IMR-90 (cell line): ENCODE data around the gene ADAMTS12. TPM values are rescaled to one million over a fixed set of nuclear protein-coding genes. Genes with fewer than 3 reads are reported as not detected.

Source experiments
- ATAC-seq: fragments of 200-7000 bp; cut with Tn5 transposase; 2 replicates; pipeline ENCODE4 v1.9.1; 2020; ENCODE audit warnings: low read depth, mild to moderate bottlenecking, moderate library complexity
- BruUV-seq: library from RNA; stranded (reverse); fragments of 400-500 nt; replicated peaks from 2 replicates; lab custom pipeline; 2021; lab: Mats Ljungman, UMichigan
- CTCF ChIA-PET: fragments of 300-600 bp; formaldehyde crosslinking; extraction: SDS; loops from one replicate; lab custom pipeline; 2021; ENCODE audit warnings: antibody characterized with exemption; lab: Yijun Ruan, JAX
- POLR2A ChIA-PET: fragments of 300-600 bp; sonication (Branson Sonifier 250); formaldehyde crosslinking; loops from one replicate; lab custom pipeline; 2022; ENCODE audit warnings: antibody characterized with exemption; ENCODE audit not compliant: unreplicated experiment; lab: Charles Lee
- DNase-seq: peaks from one replicate; pipeline ENCODE4 v3.0.0; 2013
- H2AFZ ChIP-seq: replicated peaks from 2 replicates; pipeline ENCODE3; 2013; ENCODE audit warnings: low read length, mild to moderate bottlenecking; ENCODE audit not compliant: poor library complexity
- H2AK5ac ChIP-seq: 2 replicates; pipeline ENCODE4 v1.6.1; 2013; ENCODE audit warnings: low read depth, low read length, inconsistent platforms
- H2AK9ac ChIP-seq: replicated peaks from 2 replicates; pipeline ENCODE3; 2013; ENCODE audit warnings: mild to moderate bottlenecking, low read depth, low read length, moderate library complexity; ENCODE audit not compliant: poor library complexity
- H2BK120ac ChIP-seq: 2 replicates; pipeline ENCODE4 v1.6.1; 2013; ENCODE audit warnings: low read depth, low read length, inconsistent platforms
- H2BK15ac ChIP-seq: 3 replicates; pipeline ENCODE4 v1.6.1; 2013; ENCODE audit warnings: low read depth, low read length, inconsistent platforms
- H2BK20ac ChIP-seq: 2 replicates; pipeline ENCODE4 v1.6.1; 2013; ENCODE audit warnings: low read depth, mild to moderate bottlenecking, inconsistent platforms, low read length, moderate library complexity
- H2BK5ac ChIP-seq: 2 replicates; pipeline ENCODE4 v1.6.1; 2013; ENCODE audit warnings: mild to moderate bottlenecking, low read depth, low read length, inconsistent platforms; ENCODE audit not compliant: poor library complexity, severe bottlenecking
- H3K14ac ChIP-seq: replicated peaks from 2 replicates; pipeline ENCODE4 v1.6.1; 2013; ENCODE audit warnings: low read depth, low read length, inconsistent platforms
- H3K18ac ChIP-seq: 2 replicates; pipeline ENCODE4 v1.6.1; 2013; ENCODE audit warnings: low read depth, low read length, control low read depth
- H3K23ac ChIP-seq: 2 replicates; pipeline ENCODE4 v1.6.1; 2013; ENCODE audit warnings: low read depth, low read length, inconsistent platforms
- H3K27ac ChIP-seq: 2 replicates; pipeline ENCODE4 v1.5.1; 2013; ENCODE audit warnings: mild to moderate bottlenecking, control low read depth, low read length; ENCODE audit not compliant: insufficient read depth
- H3K27me3 ChIP-seq: 2 replicates; pipeline ENCODE4 v1.6.1; 2013; ENCODE audit warnings: low read length; ENCODE audit not compliant: control insufficient read depth, insufficient read depth
- H3K36me3 ChIP-seq: 2 replicates; pipeline ENCODE4 v1.6.1; 2013; ENCODE audit warnings: low read length, mixed read lengths; ENCODE audit not compliant: control insufficient read depth, insufficient read depth
- H3K4ac ChIP-seq: 2 replicates; pipeline ENCODE4 v1.6.1; 2013; ENCODE audit warnings: low read depth, low read length, inconsistent platforms
- H3K4me1 ChIP-seq: 2 replicates; pipeline ENCODE4 v1.6.1; 2013; ENCODE audit warnings: low read length, mixed read lengths; ENCODE audit not compliant: control insufficient read depth, insufficient read depth
- H3K4me2 ChIP-seq: 2 replicates; pipeline ENCODE4 v1.6.1; 2013; ENCODE audit warnings: low read depth, mild to moderate bottlenecking, control low read depth, low read length, moderate library complexity
- H3K4me3 ChIP-seq: 2 replicates; pipeline ENCODE4 v1.5.1; 2013; ENCODE audit warnings: low read depth, mild to moderate bottlenecking, control low read depth, low read length, moderate library complexity; ENCODE audit not compliant: insufficient read depth
- H3K56ac ChIP-seq: 2 replicates; pipeline ENCODE4 v1.6.1; 2013; ENCODE audit warnings: low read length, inconsistent platforms; ENCODE audit not compliant: insufficient read depth; ENCODE audit errors: extremely low read depth
- H3K79me1 ChIP-seq, 2 experiments: 2 replicates each; pipeline ENCODE4 v1.6.1; 2013; ENCODE audit warnings: low read length in 2 of 2, inconsistent platforms in 1 of 2, low read depth in 1 of 2
- H3K9ac ChIP-seq: 2 replicates; pipeline ENCODE4 v1.6.1; 2013; ENCODE audit warnings: low read depth, low read length, control low read depth
- H3K9me1 ChIP-seq: 2 replicates; pipeline ENCODE4 v1.6.1; 2013; ENCODE audit warnings: low read length, inconsistent platforms; ENCODE audit not compliant: insufficient read depth
- H3K9me3 ChIP-seq: 2 replicates; pipeline ENCODE4 v1.6.1; 2013; ENCODE audit warnings: low read length; ENCODE audit not compliant: control insufficient read depth, insufficient read depth
- H4K20me1 ChIP-seq: 2 replicates; pipeline ENCODE4 v1.6.1; 2013; ENCODE audit warnings: low read length, inconsistent platforms; ENCODE audit not compliant: insufficient read depth
- H4K5ac ChIP-seq: 2 replicates; pipeline ENCODE4 v1.6.1; 2013; ENCODE audit warnings: mild to moderate bottlenecking, low read depth, low read length, control low read depth
- H4K8ac ChIP-seq, 2 experiments: 2 replicates each; pipeline ENCODE4 v1.6.1; 2013; ENCODE audit warnings: low read depth in 2 of 2, low read length in 2 of 2, control low read depth in 1 of 2, inconsistent platforms in 1 of 2
- H4K91ac ChIP-seq: 2 replicates; pipeline ENCODE4 v1.6.1; 2013; ENCODE audit warnings: low read depth, low read length, inconsistent platforms; ENCODE audit not compliant: insufficient read depth
- CEBPB ChIP-seq: IDR thresholded peaks from 2 replicates; pipeline ENCODE4 v1.6.1; 2012; ENCODE audit warnings: low read depth, low read length, improper control_type of control experiment
- CHD1 ChIP-seq: IDR thresholded peaks from 2 replicates; pipeline ENCODE4 v1.6.1; 2012; ENCODE audit warnings: low read depth, low read length, improper control_type of control experiment
- FOS ChIP-seq: fragments of 150-350 bp; IDR thresholded peaks from 2 replicates; pipeline ENCODE4 v1.6.1; 2016; ENCODE audit warnings: low read depth, low read length
- MAZ ChIP-seq: IDR thresholded peaks from 2 replicates; pipeline ENCODE4 v1.6.1; 2012; ENCODE audit warnings: low read depth, mild to moderate bottlenecking, low read length, improper control_type of control experiment, moderate library complexity, borderline replicate concordance
- POLR2A ChIP-seq: IDR thresholded peaks from 2 replicates; pipeline ENCODE4 v1.6.1; 2012; ENCODE audit warnings: mild to moderate bottlenecking, low read depth, low read length
- RCOR1 ChIP-seq: IDR thresholded peaks from 2 replicates; pipeline ENCODE4 v1.6.1; 2012; ENCODE audit warnings: mild to moderate bottlenecking, low read length, improper control_type of control experiment; ENCODE audit not compliant: insufficient replicate concordance
- RFX5 ChIP-seq: IDR thresholded peaks from 2 replicates; pipeline ENCODE4 v1.8.0; 2012; ENCODE audit warnings: low read depth, mild to moderate bottlenecking, low read length, moderate library complexity
- SMC3 ChIP-seq: fragments of 150-350 bp; IDR thresholded peaks from 2 replicates; pipeline ENCODE4 v1.6.1; 2016; ENCODE audit warnings: low read depth, mild to moderate bottlenecking, antibody characterized with exemption, low read length, moderate library complexity
- WGBS, 2 experiments: methylation state at CpG; one replicate each; pipeline versions ENCODE4 v1.1.5 to v1.1.7; 2013; ENCODE audit warnings: missing lambda C conversion rate in 2 of 2; ENCODE audit not compliant: insufficient read length in 1 of 2; ENCODE audit errors: extremely low coverage in 2 of 2; 5-methylcytosine and 5-hydroxymethylcytosine counted together
- dilution Hi-C: fragments of 300-500 bp; cut with HindIII; formaldehyde crosslinking; loops from one replicate; pipeline ENCODE4 v1.14.3; 2018; ENCODE audit warnings: low sequenced_read_pairs; ENCODE audit not compliant: unreplicated experiment
- in situ Hi-C: fragments of 300-500 bp; cut with MboI; formaldehyde crosslinking; loops from 3 replicates; pipeline ENCODE4 v1.14.3; 2019; ENCODE audit warnings: low sequenced_read_pairs, inconsistent platforms, mixed read lengths
- intact Hi-C: fragments of 100-400 bp; cut with micrococcal nuclease; formaldehyde crosslinking; loops from 2 replicates; pipeline ENCODE4 v1.10.0; 2022
- polyA plus RNA-seq, 3 experiments: library from polyadenylated mRNA; depleted of rRNA; stranded (reverse); fragments of >200 nt; gene quantifications; 2 replicates each; pipeline ENCODE4 v1.2.3, GENCODE V29; 2012; ENCODE audit warnings: low replicate concordance in 1 of 3
- total RNA-seq: library from RNA; depleted of rRNA; stranded (reverse); fragments of >200 nt; gene quantifications from 2 replicates; pipeline ENCODE4 v1.2.3, GENCODE V29; 2012
- TF ChIP-seq, protein P1 (sequence below): fragments of 150-350 bp; IDR thresholded peaks from 2 replicates; pipeline ENCODE4 v1.6.1; 2016; ENCODE audit warnings: low read depth, mild to moderate bottlenecking, low read length, moderate library complexity, borderline replicate concordance

Gene ADAMTS12
- total and polyA plus RNA-seq, 2 of the 4 experiments (the other 2 are of a cell fraction), result 27.3 to 51.3 TPM

DNA sequence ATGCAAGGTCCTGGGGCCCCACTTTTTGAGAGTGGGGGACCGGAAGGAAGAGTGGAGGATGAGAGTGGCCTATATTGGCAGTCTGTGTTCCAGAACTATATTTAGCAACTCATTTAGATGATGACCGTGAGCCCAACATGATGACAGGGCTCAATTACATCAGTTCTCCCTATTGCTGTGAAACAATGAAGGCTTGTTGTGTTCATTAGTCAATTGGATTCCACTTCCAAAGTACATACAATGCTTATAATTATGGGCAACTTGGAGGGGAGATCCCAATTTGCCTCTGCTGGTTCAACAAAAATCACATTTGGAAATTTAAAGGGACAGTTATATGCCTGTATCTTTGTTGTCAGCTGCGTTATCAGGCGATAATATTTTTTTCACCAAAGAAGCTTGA lies 360.0 kb downstream of the ADAMTS12 start:
- Histone ChIP-seq H3K4ac (no peak overlapping the region), H3K4me3 (no peak overlapping the region), H3K27ac (no peak overlapping the region), H2AK9ac (no peak overlapping the region), H3K9me3 (no peaks in the 10 kb centered on the region), H2BK20ac (no peak overlapping the region), H3K9me1 (no peaks in the 10 kb centered on the region), H3K23ac (no peak overlapping the region), H4K91ac (no peak overlapping the region), H3K4me2 (no peak overlapping the region), H3K36me3 (peaks cover 3% of the 10 kb centered on the region), H4K20me1 (no peaks in the 10 kb centered on the region), H4K5ac (no peak overlapping the region), H4K8ac (no peak overlapping the region), H2AFZ (no peak overlapping the region), H3K4me1 (no peaks in the 10 kb centered on the region), H3K14ac (no peak overlapping the region), H2BK5ac (no peak overlapping the region), H3K18ac (no peak overlapping the region), H2BK120ac (no peak overlapping the region), H3K56ac (no peak overlapping the region), H2AK5ac (no peak overlapping the region), H3K79me1 (no peaks in the 10 kb centered on the region), H3K27me3 (no peaks in the 10 kb centered on the region), H2BK15ac (no peak overlapping the region), H3K9ac (no peak overlapping the region)
- dilution Hi-C loops, result no loop called here
- DNase-seq, result no peak
- TF ChIP-seq SMC3, result no peak
- TF ChIP-seq POLR2A, result no peak
- no peak for TF ChIP-seq FOS
- TF ChIP-seq MAZ, result no peak
- no peak for TF ChIP-seq CHD1
- no peak for TF ChIP-seq CEBPB
- TF ChIP-seq RFX5, result no peak
- no peak for TF ChIP-seq RCOR1
- TF ChIP-seq, protein P1, sequence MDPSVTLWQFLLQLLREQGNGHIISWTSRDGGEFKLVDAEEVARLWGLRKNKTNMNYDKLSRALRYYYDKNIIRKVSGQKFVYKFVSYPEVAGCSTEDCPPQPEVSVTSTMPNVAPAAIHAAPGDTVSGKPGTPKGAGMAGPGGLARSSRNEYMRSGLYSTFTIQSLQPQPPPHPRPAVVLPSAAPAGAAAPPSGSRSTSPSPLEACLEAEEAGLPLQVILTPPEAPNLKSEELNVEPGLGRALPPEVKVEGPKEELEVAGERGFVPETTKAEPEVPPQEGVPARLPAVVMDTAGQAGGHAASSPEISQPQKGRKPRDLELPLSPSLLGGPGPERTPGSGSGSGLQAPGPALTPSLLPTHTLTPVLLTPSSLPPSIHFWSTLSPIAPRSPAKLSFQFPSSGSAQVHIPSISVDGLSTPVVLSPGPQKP, result no peak
- POLR2A ChIA-PET, result no interaction called here
- no peak for ATAC-seq
- no CpG with 5 or more reads among the region's 4 CpGs for WGBS, 2 experiments
- no TSS peak for BruUV-seq
- intact Hi-C loops, result no loop called here
- CTCF ChIA-PET, result interaction anchor here (0.6 kb wide), 1 partner anchor 1198 kb away, joined by 4 read pairs; no protein-coding TSS in a partner anchor
- in situ Hi-C loops, result no loop called here
